ENCODE results near the gene MYO5A. TPM values are rescaled to one million over a fixed set of nuclear protein-coding genes. Genes with fewer than 3 reads are reported as not detected.

MYO5A gene
- total and polyA plus RNA-seq, 10 of the 15 experiments (the other 5 are each of a cell fraction or from before 2014, with no cell fraction given), result 4.2 to 42.9 (median 31.1) TPM

GRCh38 chr15:52523192-52523591 lies 5.5 kb downstream of the MYO5A start (continued):
- no peak for TF ChIP-seq CEBPZ (IDR thresholded peaks at IDR 0.05; ENCODE audit: low read depth, low read length)
- TF ChIP-seq NFYA (IDR thresholded peaks at IDR 0.05; ENCODE audit: borderline replicate concordance, low read depth, low read length), result no peak
- no peak for TF ChIP-seq SUPT20H (IDR thresholded peaks at IDR 0.05; ENCODE audit: borderline replicate concordance, control insufficient read depth, low read depth, low read length)
- no peak for TF ChIP-seq TCF12 (IDR thresholded peaks at IDR 0.05; ENCODE audit: low read depth, low read length)
- TF ChIP-seq WRNIP1 (IDR thresholded peaks at IDR 0.05; ENCODE audit: borderline replicate concordance, low read depth, low read length), result no peak
- no peak for TF ChIP-seq PRDM15 (CRISPR knock-in tag; IDR thresholded peaks at IDR 0.05)
- no peak for TF ChIP-seq LARP7 (IDR thresholded peaks at IDR 0.05)
